Measurements from ENCODE around the gene FDX2. TPM values are rescaled to one million over a fixed set of nuclear protein-coding genes. Genes with fewer than 3 reads are reported as not detected.

FDX2 gene
- total and polyA plus RNA-seq, 12 donors = 11.7 to 35.5 (median 17.4) TPM

DNA sequence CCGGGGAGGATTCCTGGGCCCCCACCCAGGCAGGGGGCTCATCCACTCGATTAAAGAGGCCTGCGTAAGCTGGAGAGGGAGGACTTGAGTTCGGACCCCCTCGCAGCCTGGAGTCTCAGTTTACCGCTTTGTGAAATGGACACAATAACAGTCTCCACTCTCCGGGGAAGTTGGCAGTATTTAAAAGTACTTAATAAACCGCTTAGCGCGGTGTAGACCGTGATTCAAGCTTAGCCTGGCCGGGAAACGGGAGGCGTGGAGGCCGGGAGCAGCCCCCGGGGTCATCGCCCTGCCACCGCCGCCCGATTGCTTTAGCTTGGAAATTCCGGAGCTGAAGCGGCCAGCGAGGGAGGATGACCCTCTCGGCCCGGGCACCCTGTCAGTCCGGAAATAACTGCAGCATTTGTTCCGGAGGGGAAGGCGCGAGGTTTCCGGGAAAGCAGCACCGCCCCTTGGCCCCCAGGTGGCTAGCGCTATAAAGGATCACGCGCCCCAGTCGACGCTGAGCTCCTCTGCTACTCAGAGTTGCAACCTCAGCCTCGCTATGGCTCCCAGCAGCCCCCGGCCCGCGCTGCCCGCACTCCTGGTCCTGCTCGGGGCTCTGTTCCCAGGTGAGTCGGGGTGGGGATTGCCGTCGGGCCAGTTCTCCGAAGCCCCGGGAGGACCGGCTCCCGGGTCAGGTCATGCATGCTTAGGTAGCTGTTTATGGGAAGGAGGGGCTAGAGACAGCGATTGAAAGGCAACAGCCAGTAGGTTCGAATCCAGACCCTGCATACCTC is 45.0 kb downstream of the FDX2 start, which contains the start of gene ICAM1:
TSS of gene ICAM1 (plus strand) at position 505 of the 779 bp plus-strand sequence. CDS start at position 545, 40 bp downstream.
- intact Hi-C loops (cut with DNase I) = loop anchor here in 6 of 10 donors (5.0 to 10.0 kb wide), 3 partner anchors 46 to 64 kb away; partner anchors contain the start of genes RAVER1 (in 5 of the 6), ICAM3 (in 2 of the 6) and FDX2 (in 1 of the 6)
- peak within 1 kb of the TSS; percentile 87 to 99 (median 91) for H3K27ac ChIP-seq

GRCh38 chr19:10270180-10270615 is 45.6 kb downstream of the FDX2 start:
- WGBS, 2 donors = 3 to 6% methylated on average over 37 of the region's 37 CpGs

More for the DNA sequence above, 45.0 kb downstream of the FDX2 start, which contains the start of gene ICAM1:
- H3K4me1 ChIP-seq = peaks cover 7 to 72% (median 46%) of the 10 kb centered on the region in 9 donors
- 3 to 4% methylated on average over 51 of the region's 51 CpGs for WGBS, 2 donors
- peak; percentile 67 to 77 (median 74) for ATAC-seq
- peak in 3 of 9 donors; percentile 7 to 21 (median 13) for TF ChIP-seq CTCF (IDR thresholded peaks at IDR 0.05)
- peak within 1 kb of the TSS; percentile 25 to 78 (median 58) for H3K4me3 ChIP-seq
- peaks cover 0 to 19% (median 3%) of the 10 kb centered on the region in 7 donors for H3K27me3 ChIP-seq
- H3K36me3 ChIP-seq = peaks cover 0 to 28% (median 0%) of the 10 kb centered on the region in 9 donors
- DNase-seq = peak; percentile 83 to 88
- H3K9me3 ChIP-seq = no peaks in the 10 kb centered on the region

GRCh38 chr19:10269333-10270179 is 46.3 kb downstream of the FDX2 start:
- Histone ChIP-seq H3K4me3 (peak overlapping the region; percentile 12 to 78 (median 58)), H3K4me1 (peaks cover 7 to 70% (median 46%) of the 10 kb centered on the region in 9 donors)
- intact Hi-C loops (cut with DNase I) = loop anchor here (1.0 to 10.0 kb wide), 7 partner anchors 48 to 121 kb away; partner anchors contain the start of genes RAVER1 (in 6 of the 10), ICAM3 (in 2 of the 10) and FDX2 (in 1 of the 10)

More at GRCh38 chr19:10270180-10270615, 45.6 kb downstream of the FDX2 start:
- Histone ChIP-seq H3K9me3 (no peaks in the 10 kb centered on the region), H3K27ac (peak overlapping the region; percentile 87 to 99 (median 91)), H3K4me1 (peaks cover 7 to 75% (median 46%) of the 10 kb centered on the region in 9 donors), H3K4me3 (peak overlapping the region; percentile 12 to 78 (median 58)), H3K36me3 (peaks cover 0 to 22% (median 0%) of the 10 kb centered on the region in 9 donors), H3K27me3 (peaks cover 0 to 19% (median 3%) of the 10 kb centered on the region in 7 donors)
- no peak for TF ChIP-seq CTCF (IDR thresholded peaks at IDR 0.05)
- peak; percentile 72 to 73 for DNase-seq
- ATAC-seq = peak; percentile 54 to 69 (median 60)
- intact Hi-C loops (cut with DNase I) = loop anchor here in 6 of 10 donors (5.0 to 10.0 kb wide), 3 partner anchors 47 to 65 kb away; partner anchors contain the start of genes RAVER1 (in 5 of the 6), ICAM3 (in 2 of the 6) and FDX2 (in 1 of the 6)

More at GRCh38 chr19:10269333-10270179, 46.3 kb downstream of the FDX2 start:
- TF ChIP-seq CTCF (IDR thresholded peaks at IDR 0.05) = peak; percentile 94 to 99 (median 97)
- H3K27ac ChIP-seq = peak overlapping the region; percentile 87 to 99 (median 91)
- WGBS, 2 donors = 4% methylated on average over 59 of the region's 59 CpGs
- peaks cover 0 to 16% (median 0%) of the 10 kb centered on the region in 9 donors for H3K36me3 ChIP-seq
- H3K27me3 ChIP-seq = peaks cover 0 to 19% (median 3%) of the 10 kb centered on the region in 7 donors
- H3K9me3 ChIP-seq = no peaks in the 10 kb centered on the region
- ATAC-seq (peak; percentile 74 to 91 (median 88)), DNase-seq (peak; percentile 89 to 91)

All from heart right ventricle (tissue), 16 donors.